ENCODE results near the gene TNNI2. TPM values are rescaled to one million over a fixed set of nuclear protein-coding genes. Genes with fewer than 3 reads are reported as not detected.

TNNI2 gene
- total and polyA plus RNA-seq, 10 of the 15 experiments (the other 5 are each of a cell fraction or from before 2014, with no cell fraction given) = 0.14 to 0.79 (median 0.37) TPM; not detected in 4

GRCh38 chr11:1844221-1845094, 5.7 kb downstream of the TNNI2 start (continued):
- TF ChIP-seq MYC (IDR thresholded peaks at IDR 0.05; ENCODE audit: insufficient read depth, insufficient read length, insufficient replicate concordance, low read length, severe bottlenecking) = no peak
- no peak for TF ChIP-seq YY1 (IDR thresholded peaks at IDR 0.05; ENCODE audit: low read depth, low read length)
- TF ChIP-seq RB1 (IDR thresholded peaks at IDR 0.05; ENCODE audit: borderline replicate concordance) = no peak
- peak in 1 of 2 experiments; percentile 7; a peak in 1 of 4 replicates for TF ChIP-seq BHLHE40 (IDR thresholded peaks at IDR 0.05; ENCODE audit: borderline replicate concordance in 1 of 2, low read depth in 2 of 2, low read length in 1 of 2)
- TF ChIP-seq USF1 (IDR thresholded peaks at IDR 0.05; ENCODE audit: borderline replicate concordance, extremely low read length, insufficient read depth, low read depth, low read length) = no peak
- TF ChIP-seq IKZF1 (conservative IDR thresholded peaks at IDR 0.05) = peak; percentile 46
- no peak for TF ChIP-seq EGR1 (IDR thresholded peaks at IDR 0.05; ENCODE audit: borderline replicate concordance in 1 of 2, low read depth in 2 of 2, low read length in 2 of 2)
- TF ChIP-seq E2F4 (IDR thresholded peaks at IDR 0.05; ENCODE audit: low read depth, low read length) = no peak
- no peak for TF ChIP-seq ZNF274 (IDR thresholded peaks at IDR 0.05; ENCODE audit: insufficient read depth, insufficient read length)
- no peak for TF ChIP-seq FOS (IDR thresholded peaks at IDR 0.05; ENCODE audit: borderline replicate concordance, extremely low read depth, insufficient read length)
- no peak for TF ChIP-seq PBX3 (IDR thresholded peaks at IDR 0.05; ENCODE audit: insufficient replicate concordance, low read depth, low read length)
